ENCODE data around the gene CFAP68. TPM values are rescaled to one million over a fixed set of nuclear protein-coding genes. Genes with fewer than 3 reads are reported as not detected.

CFAP68 gene, protein sequence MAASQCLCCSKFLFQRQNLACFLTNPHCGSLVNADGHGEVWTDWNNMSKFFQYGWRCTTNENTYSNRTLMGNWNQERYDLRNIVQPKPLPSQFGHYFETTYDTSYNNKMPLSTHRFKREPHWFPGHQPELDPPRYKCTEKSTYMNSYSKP
- 3.9 and 7.0 TPM in 2 replicates for total RNA-seq

DNA sequence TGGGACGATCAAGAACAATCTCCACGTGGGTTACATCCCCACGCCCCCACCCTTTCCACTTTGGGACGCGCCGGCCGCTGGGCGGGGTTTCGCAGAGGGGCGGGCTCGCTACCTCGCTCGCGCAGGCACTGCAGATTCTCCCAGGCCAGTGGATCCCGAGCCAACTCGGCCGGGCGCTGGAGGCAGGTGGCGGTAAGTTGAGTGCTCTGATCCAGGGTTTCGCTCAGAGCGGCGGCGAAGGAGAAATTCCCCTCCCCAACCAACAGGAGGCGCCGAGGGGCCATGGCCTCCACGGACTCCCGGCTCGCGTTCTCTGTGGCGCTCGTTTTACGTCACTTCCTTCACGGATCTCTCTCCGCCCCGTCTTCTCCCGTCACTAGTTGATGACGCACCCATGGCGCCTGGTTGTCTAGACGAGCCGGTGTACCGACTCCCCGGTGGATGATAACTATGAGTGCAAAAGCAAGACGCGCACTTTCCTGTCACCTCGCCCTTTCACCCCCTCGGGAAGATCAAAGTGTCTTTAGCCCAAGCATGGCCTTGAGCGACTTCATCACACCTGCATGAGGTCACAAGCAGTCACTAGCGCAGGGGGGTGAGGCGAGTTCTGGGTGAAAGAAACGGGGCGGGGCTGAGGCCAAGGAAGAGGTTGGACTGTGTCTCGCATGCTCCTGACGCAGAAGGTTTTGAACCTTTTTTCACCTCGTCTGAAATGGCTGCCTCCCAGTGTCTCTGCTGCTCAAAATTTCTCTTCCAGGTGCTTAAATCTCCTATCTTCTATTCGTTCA is at the start of gene CFAP68, which contains the start of gene FDXACB1:
CFAP68 (plus strand) TSS at position 693 of the 788 bp plus-strand sequence; CDS start at position 713, 20 bp downstream.
FDXACB1 (minus strand) TSS at position 317 of the 788 bp plus-strand sequence; CDS start at position 284, 33 bp downstream.

DNA sequence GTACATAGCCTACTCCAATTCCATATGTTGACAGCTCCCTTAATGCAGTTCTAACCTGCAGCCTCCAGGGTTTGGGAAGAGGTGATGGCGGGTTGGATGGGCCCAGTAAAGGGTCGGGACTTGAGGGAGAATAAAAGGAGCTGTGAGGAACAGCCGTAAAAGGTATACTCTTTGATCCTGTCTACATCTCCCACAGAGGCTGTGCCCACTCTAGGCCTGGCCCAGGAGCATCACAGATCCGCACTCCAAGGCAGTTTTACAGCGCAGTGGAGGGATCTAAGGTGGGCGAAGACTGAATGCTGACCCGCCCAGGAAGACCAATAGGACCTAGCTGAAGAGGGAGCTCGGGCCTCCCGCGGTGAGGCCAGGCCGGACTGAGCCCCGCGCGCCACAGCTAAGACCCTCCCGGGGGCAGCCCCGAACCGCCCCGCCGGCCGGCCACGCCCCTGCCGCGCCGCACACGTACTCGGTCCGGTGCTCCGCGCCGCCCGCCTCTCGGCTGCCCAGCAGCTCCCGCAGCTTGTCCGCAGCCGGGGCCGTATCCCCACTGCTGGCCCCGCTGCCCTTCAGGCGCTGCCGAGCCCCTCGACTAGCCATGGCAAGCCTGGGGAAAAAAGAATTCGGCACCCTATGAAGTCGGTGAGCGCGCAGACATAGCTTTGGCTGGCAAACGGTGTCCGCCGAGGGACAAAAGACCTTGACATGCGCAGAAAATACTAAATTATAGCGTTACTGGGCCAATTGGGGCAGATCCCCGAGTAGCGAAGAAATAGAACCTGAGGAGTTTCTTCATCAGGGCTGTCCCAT is 8.3 kb upstream of the CFAP68 start, which contains the start of gene ALG9:
ALG9 (minus strand) TSS at position 696 of the 807 bp plus-strand sequence; CDS start at position 597, 99 bp downstream.

DNA sequence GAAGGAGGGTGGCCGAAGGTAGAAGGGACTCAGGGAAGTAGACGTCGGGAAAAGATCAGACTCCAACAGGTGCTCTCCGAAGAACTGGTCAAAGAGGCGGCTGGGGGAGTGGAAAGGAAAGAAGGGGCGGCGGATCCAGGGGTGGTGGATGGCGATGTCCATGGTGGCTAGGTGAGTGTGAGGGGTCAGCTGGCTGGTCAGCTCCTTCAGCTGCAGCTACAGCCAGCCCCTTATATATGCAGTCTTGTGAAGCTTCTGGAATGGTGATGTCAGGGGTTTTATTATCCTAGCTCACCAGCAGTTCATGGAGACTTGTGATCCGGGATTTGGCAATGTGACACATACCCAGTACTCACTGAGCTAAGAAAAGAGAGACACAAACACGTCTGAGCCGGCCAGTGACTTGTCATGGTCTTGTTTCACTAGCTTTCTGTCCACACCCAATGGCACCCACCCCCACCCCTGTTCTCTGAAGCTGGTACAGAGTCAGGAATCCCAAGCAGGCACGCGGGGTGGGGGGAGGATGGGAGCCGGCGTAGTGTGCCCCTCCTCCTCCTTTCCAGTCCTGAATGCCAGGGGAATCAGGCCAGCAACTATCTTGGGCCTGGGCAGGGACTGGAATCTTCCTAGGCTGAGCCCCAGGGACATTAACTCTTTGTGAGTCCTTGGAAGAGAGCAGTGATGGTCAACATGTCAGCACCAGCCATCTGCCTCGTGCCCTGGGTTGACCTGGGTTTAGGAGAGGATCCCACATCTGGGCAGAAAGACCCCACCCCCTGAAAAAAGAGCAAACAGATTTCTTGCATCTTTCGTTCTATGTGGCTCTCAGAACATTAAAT is 32.4 kb downstream of the CFAP68 start, which contains the start of gene CRYAB:
CRYAB (minus strand) TSS at position 208 of the 839 bp plus-strand sequence; CDS start at position 162, 46 bp downstream.

DNA sequence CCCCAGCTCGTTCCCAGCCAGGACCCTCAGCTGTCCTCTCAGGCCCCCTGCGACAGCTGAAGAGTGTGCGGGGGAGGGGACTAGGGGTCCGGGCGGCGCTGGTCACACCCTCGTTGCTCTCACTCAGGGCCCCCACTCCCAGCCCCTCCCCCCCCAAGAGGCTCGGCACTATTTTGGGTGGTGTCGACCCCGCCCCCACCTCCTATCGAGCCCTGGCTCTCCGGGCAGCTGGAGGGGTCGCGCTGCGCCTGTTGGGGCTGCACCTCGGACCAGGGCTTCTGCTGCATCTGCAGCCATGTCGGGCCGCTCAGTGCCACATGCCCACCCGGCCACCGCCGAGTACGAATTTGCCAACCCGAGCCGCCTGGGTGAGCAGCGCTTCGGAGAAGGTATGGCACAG is 33.2 kb downstream of the CFAP68 start, which contains the start of gene HSPB2:
HSPB2 (plus strand) TSS at position 200 of the 400 bp plus-strand sequence; CDS start at position 296, 96 bp downstream.

DNA sequence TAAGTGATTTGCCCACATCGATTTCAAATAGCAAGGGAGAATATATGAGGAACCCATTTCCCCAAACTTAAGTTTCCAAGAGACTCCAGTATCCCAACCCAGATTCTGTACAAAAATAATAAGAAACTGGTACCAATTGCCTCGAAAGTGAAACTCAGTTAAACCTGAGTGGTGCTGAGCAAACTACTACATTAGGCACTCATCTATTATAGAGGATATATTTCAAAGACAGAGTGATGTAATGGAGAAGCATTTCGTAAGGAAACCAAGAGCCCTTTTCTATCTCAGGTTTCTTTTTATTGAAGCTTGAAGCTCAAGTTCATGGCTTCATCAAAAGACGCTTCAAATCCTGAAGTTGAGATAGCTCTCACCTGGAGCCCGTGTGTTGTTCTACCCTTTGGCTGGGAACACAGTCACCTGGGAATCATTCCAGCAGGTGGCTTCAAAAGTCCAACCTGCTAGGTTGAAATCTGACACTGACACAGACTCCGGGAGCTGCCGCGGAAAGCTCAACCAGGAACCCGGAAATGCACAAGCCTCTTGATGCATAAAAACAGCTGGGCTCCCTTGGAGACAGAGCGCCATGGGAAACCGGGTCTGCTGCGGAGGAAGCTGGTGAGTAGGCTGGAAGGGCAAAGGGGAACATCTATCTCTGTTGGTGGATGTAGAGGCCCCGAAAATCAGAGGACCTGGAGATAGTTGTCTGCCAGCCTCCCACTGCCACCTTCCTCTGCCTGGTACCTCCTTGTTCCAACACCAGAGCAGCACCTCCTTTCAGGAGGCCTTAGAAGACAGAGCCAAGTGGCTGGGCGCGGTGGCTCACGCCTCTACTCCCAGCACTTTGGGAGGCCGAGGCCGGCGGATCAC is 39.3 kb downstream of the CFAP68 start, which contains the start of gene C11orf52:
C11orf52 (plus strand) TSS at position 524 of the 867 bp plus-strand sequence; CDS start at position 584, 60 bp downstream.

Small RNAs within 50 kb of the gene (small RNA-seq; reads per million reads assigned to genes)
- gene C11orf52 (not detected), gene GNG5P3 (not detected), gene RNA5SP351 (not detected), gene RPL37AP8 (not detected)

Other genes starting within 250 kb of the CFAP68 start
- gene PPP2R1B, start 113.2 kb upstream of the CFAP68 start, total RNA-seq: 51.7 and 59.4 TPM in 2 replicates
- gene ALG9, start 8.0 kb upstream of the CFAP68 start, total RNA-seq: 35.2 and 38.5 TPM in 2 replicates
- gene FDXACB1, start 376 bp upstream of the CFAP68 start, total RNA-seq: 3.3 and 4.2 TPM in 2 replicates
- 0.29 and 1.1 TPM in 2 replicates for gene CRYAB, start 32.2 kb downstream of the CFAP68 start, total RNA-seq
- not detected in 2 replicates for gene HSPB2, start 33.2 kb downstream of the CFAP68 start, total RNA-seq
- 0.29 TPM in 1 of 2 replicates, not detected in the other for gene C11orf52, start 39.4 kb downstream of the CFAP68 start, total RNA-seq
- gene DIXDC1, start 57.8 kb downstream of the CFAP68 start, total RNA-seq: 31.0 and 34.3 TPM in 2 replicates
- gene DLAT, start 145.9 kb downstream of the CFAP68 start, total RNA-seq: 56.7 and 77.5 TPM in 2 replicates
- gene PIH1D2, start 194.5 kb downstream of the CFAP68 start, total RNA-seq: 1.6 and 1.9 TPM in 2 replicates
- gene NKAPD1, start 194.8 kb downstream of the CFAP68 start, total RNA-seq: 23.0 TPM in 2 replicates
- gene TIMM8B, start 207.2 kb downstream of the CFAP68 start, total RNA-seq: 52.2 and 65.0 TPM in 2 replicates
- 141 and 144 TPM in 2 replicates for gene SDHD, start 207.3 kb downstream of the CFAP68 start, total RNA-seq

Data from thoracic aorta endothelial cell (primary cell).